ENCODE measurements around the gene DHRS7C. TPM values are rescaled to one million over a fixed set of nuclear protein-coding genes. Genes with fewer than 3 reads are reported as not detected.

Gene DHRS7C
- total RNA-seq, 6 experiments from 2014 or later: not detected

DNA sequence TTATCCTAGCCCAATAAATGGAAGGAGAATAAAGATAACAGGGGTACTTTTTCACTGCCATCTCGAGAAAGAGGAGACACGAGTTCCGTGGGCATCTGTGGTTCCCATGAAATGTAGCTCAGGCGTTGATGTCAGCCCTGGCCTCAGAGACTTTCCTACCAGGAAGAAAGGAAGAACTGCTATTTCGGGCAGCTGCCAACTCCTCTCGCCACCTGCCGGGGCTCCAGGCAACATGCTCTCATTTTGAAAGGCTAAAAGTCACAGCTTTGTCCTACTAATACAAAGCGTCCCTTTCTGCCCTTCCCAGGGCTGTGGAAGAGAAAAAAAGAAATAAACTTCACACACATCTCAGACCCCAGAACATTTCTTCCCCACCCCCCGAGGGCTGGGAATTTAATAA is 65.8 kb downstream of the DHRS7C start:
- Mint-ChIP-seq H3K27ac (no peak overlapping the region), H3K4me3 (no peak overlapping the region)
- DNase-seq: no peak

More for the DNA sequence above, 65.8 kb downstream of the DHRS7C start:
- Mint-ChIP-seq H3K9me3 (no peaks in the 10 kb centered on the region), H3K36me3 (ENCODE audit: low read depth) (no peaks in the 10 kb centered on the region), H3K27me3 (ENCODE audit: insufficient read depth) (peaks cover 14% of the 10 kb centered on the region), H3K4me1 (ENCODE audit: low read depth) (peaks cover 5% of the 10 kb centered on the region; the same call in 1 of the 2 replicates)
- TF ChIP-seq, protein P1, sequence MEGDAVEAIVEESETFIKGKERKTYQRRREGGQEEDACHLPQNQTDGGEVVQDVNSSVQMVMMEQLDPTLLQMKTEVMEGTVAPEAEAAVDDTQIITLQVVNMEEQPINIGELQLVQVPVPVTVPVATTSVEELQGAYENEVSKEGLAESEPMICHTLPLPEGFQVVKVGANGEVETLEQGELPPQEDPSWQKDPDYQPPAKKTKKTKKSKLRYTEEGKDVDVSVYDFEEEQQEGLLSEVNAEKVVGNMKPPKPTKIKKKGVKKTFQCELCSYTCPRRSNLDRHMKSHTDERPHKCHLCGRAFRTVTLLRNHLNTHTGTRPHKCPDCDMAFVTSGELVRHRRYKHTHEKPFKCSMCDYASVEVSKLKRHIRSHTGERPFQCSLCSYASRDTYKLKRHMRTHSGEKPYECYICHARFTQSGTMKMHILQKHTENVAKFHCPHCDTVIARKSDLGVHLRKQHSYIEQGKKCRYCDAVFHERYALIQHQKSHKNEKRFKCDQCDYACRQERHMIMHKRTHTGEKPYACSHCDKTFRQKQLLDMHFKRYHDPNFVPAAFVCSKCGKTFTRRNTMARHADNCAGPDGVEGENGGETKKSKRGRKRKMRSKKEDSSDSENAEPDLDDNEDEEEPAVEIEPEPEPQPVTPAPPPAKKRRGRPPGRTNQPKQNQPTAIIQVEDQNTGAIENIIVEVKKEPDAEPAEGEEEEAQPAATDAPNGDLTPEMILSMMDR (IDR thresholded peaks at IDR 0.05): no peak

Other genes with a start within 250 kb of the DHRS7C start
- gene STX8, start 215.8 kb downstream of the DHRS7C start, total RNA-seq (2021; fragmentation: NEBNext Ultra II Directional; extraction: Animal tissue kit (Norgen Biotek cat#: 25700)): 10 to 100 TPM; 48.9 to 73.8 (median 60.9) TPM
- gene CFAP52, start 214.9 kb downstream of the DHRS7C start, total RNA-seq (2021; fragmentation: NEBNext Ultra II Directional; extraction: Animal tissue kit (Norgen Biotek cat#: 25700)): not detected
- under 1 TPM in 1 of 6 experiments, not detected in 5; 0.09 TPM for gene USP43, start 146.1 kb downstream of the DHRS7C start, total RNA-seq (2021; fragmentation: NEBNext Ultra II Directional; extraction: Animal tissue kit (Norgen Biotek cat#: 25700))
- not detected for gene GSG1L2, start 30.5 kb upstream of the DHRS7C start, total RNA-seq (2021; fragmentation: NEBNext Ultra II Directional; extraction: Animal tissue kit (Norgen Biotek cat#: 25700))
- not detected for gene GLP2R, start 34.3 kb upstream of the DHRS7C start, total RNA-seq (2021; fragmentation: NEBNext Ultra II Directional; extraction: Animal tissue kit (Norgen Biotek cat#: 25700))
- not detected for gene RCVRN, start 113.7 kb upstream of the DHRS7C start, total RNA-seq (2021; fragmentation: NEBNext Ultra II Directional; extraction: Animal tissue kit (Norgen Biotek cat#: 25700))